SK-N-SH (cell line): ENCODE data around the gene DUSP10. TPM values are rescaled to one million over a fixed set of nuclear protein-coding genes. Genes with fewer than 3 reads are reported as not detected.

Source experiments
- CTCF ChIA-PET: fragments of 300-600, 350-600 bp; formaldehyde crosslinking; extraction: SDS; loops from one replicate; lab custom pipeline; 2021; lab: Yijun Ruan, JAX
- POLR2A ChIA-PET: fragments of 350-600 bp; sonication (Branson Sonifier 250); formaldehyde crosslinking; extraction: SDS; loops from one replicate; lab custom pipeline; 2020; ENCODE audit warnings: antibody characterized with exemption, inconsistent platforms; lab: Yijun Ruan, JAX
- DNase-seq: peaks from one replicate; pipeline ENCODE4 v3.0.0; 2012
- H2AFZ ChIP-seq: fragments of 200-600 bp; sonication (generic); 2 replicates; pipeline ENCODE4 v1.8.1; 2016; ENCODE audit warnings: antibody characterized with exemption, mild to moderate bottlenecking, low read depth
- H3F3A ChIP-seq: fragments of 200-600 bp; sonication (generic); replicated peaks from 2 replicates; pipeline ENCODE3; 2016; ENCODE audit warnings: antibody characterized with exemption, mild to moderate bottlenecking; ENCODE audit not compliant: insufficient read depth
- H3K27ac ChIP-seq, 2 experiments: fragments of 200-500 bp in 1 of 2; fragments of 200-600 bp in 1 of 2; sonication (Bioruptor generic) in 1 of 2; sonication (generic), shearing (Covaris generic) in 1 of 2; 2 replicates each; pipeline versions ENCODE4 v1.5.1 to v1.6.1; 2014 to 2016; ENCODE audit warnings: low read depth in 2 of 2, inconsistent platforms in 1 of 2, low read length in 1 of 2, mild to moderate bottlenecking in 1 of 2, mixed read lengths in 1 of 2
- H3K27me3 ChIP-seq: fragments of 200-600 bp; sonication (generic), shearing (Covaris generic); 2 replicates; pipeline ENCODE4 v1.6.1; 2016; ENCODE audit warnings: mixed run types; ENCODE audit not compliant: insufficient read depth
- H3K36me3 ChIP-seq, 2 experiments: fragments of 200-500 bp in 1 of 2; fragments of 200-600 bp in 1 of 2; sonication (Bioruptor generic) in 1 of 2; sonication (generic) in 1 of 2; replicated peaks in 1 of 2; 2 replicates each; pipeline versions ENCODE3 to v1.5.1; 2014 to 2016; ENCODE audit warnings: low read length in 1 of 2, mild to moderate bottlenecking in 1 of 2; ENCODE audit not compliant: insufficient read depth in 2 of 2, control insufficient read depth in 1 of 2
- H3K4me1 ChIP-seq, 2 experiments: fragments of 200-500 bp in 1 of 2; fragments of 200-600 bp in 1 of 2; sonication (Bioruptor generic) in 1 of 2; sonication (generic), shearing (Covaris generic) in 1 of 2; 2 replicates each; pipeline versions ENCODE4 v1.5.1 to v1.6.1; 2014 to 2016; ENCODE audit warnings: low read depth in 1 of 2, low read length in 1 of 2, mixed run types in 1 of 2; ENCODE audit not compliant: insufficient read depth in 2 of 2, control insufficient read depth in 1 of 2
- H3K4me2 ChIP-seq: fragments of 200-600 bp; sonication (generic), shearing (Covaris generic); 2 replicates; pipeline ENCODE4 v1.6.1; 2017; ENCODE audit warnings: mixed run types
- H3K4me3 ChIP-seq, 2 experiments: fragments of 200-500 bp in 1 of 2; fragments of 200-600 bp in 1 of 2; sonication (Bioruptor generic) in 1 of 2; sonication (generic), shearing (Covaris generic) in 1 of 2; 2 replicates each; pipeline versions ENCODE4 v1.5.1 to v1.8.1; 2014 to 2016; ENCODE audit warnings: low read depth in 2 of 2, inconsistent platforms in 1 of 2, low read length in 1 of 2, mild to moderate bottlenecking in 1 of 2, mixed read lengths in 1 of 2, moderate library complexity in 1 of 2
- H3K79me2 ChIP-seq: fragments of 200-600 bp; sonication (generic); 2 replicates; pipeline ENCODE4 v1.8.1; 2017; ENCODE audit warnings: mild to moderate bottlenecking; ENCODE audit not compliant: insufficient read depth
- H3K9ac ChIP-seq: fragments of 200-600 bp; sonication (generic); 2 replicates; pipeline ENCODE4 v1.6.1; 2017; ENCODE audit warnings: mixed run types
- H3K9me2 ChIP-seq: fragments of 200-600 bp; sonication (generic); 2 replicates; pipeline ENCODE4 v1.6.1; 2017; ENCODE audit warnings: mixed run types
- H3K9me3 ChIP-seq: fragments of 200-600 bp; sonication (generic); 2 replicates; pipeline ENCODE4 v1.6.1; 2017; ENCODE audit warnings: mixed run types, mild to moderate bottlenecking, moderate library complexity
- H4K20me1 ChIP-seq: fragments of 200-600 bp; sonication (generic); 2 replicates; pipeline ENCODE4 v1.6.1; 2017; ENCODE audit warnings: mild to moderate bottlenecking, mixed run types; ENCODE audit not compliant: insufficient read depth
- ELF1 ChIP-seq: IDR thresholded peaks from 2 replicates; pipeline ENCODE4 v1.4.0; 2012
- EP300 ChIP-seq, 2 experiments: IDR thresholded peaks; 2 replicates each; pipeline versions ENCODE4 v1.4.0 to v1.6.1; 2012; ENCODE audit warnings: borderline replicate concordance in 1 of 2, low read depth in 1 of 2, low read length in 1 of 2
- GABPA ChIP-seq: IDR thresholded peaks from 2 replicates; pipeline ENCODE4 v1.4.0; 2012; ENCODE audit warnings: low read depth, mild to moderate bottlenecking
- PBX3 ChIP-seq: IDR thresholded peaks from 2 replicates; pipeline ENCODE4; 2012
- SIN3A ChIP-seq: IDR thresholded peaks from 2 replicates; pipeline ENCODE4 v1.6.1; 2012; ENCODE audit warnings: low read depth, mild to moderate bottlenecking, low read length, moderate library complexity, borderline replicate concordance
- TAF1 ChIP-seq: IDR thresholded peaks from 2 replicates; pipeline ENCODE4 v1.6.1; 2012; ENCODE audit warnings: low read depth, mild to moderate bottlenecking, low read length, moderate library complexity, borderline replicate concordance
- USF1 ChIP-seq: IDR thresholded peaks from 2 replicates; pipeline ENCODE4 v1.4.0; 2012; ENCODE audit warnings: low read depth, borderline replicate concordance
- YY1 ChIP-seq: IDR thresholded peaks from 2 replicates; pipeline ENCODE4 v1.4.0; 2012; ENCODE audit warnings: low read depth, mild to moderate bottlenecking
- ZBTB33 ChIP-seq: IDR thresholded peaks from 2 replicates; pipeline ENCODE4 v1.4.0; 2012; ENCODE audit warnings: low read depth, borderline replicate concordance
- WGBS: methylation state at CpG from one replicate; pipeline ENCODE4 v1.1.6; 2017; ENCODE audit warnings: low lambda C conversion rate; 5-methylcytosine and 5-hydroxymethylcytosine counted together
- polyA plus RNA-seq, 3 experiments: library from polyadenylated mRNA; depleted of rRNA; stranded (reverse); fragments of >200 nt; gene quantifications; 2 replicates each; pipeline ENCODE4 v1.2.3, GENCODE V29; 2012

Gene DUSP10
- polyA plus RNA-seq, 1 of the 3 experiments (the other 2 are of a cell fraction): 6.4 TPM

- TF ChIP-seq USF1 (no peak), GABPA (no peak), EP300 (IDR thresholded peaks at IDR 0.05; ENCODE audit: borderline replicate concordance in 1 of 2, low read depth in 1 of 2, low read length in 1 of 2) (no peak), TAF1 (no peak)
Observed at GRCh38 chr1:221782477-221782876, 40.6 kb upstream of the DUSP10 start (continued).

- no peaks in the 10 kb centered on the region for H3F3A ChIP-seq
- no peaks in the 10 kb centered on the region for H3K79me2 ChIP-seq
- no peak overlapping the region for H3K4me2 ChIP-seq
- H4K20me1 ChIP-seq: no peaks in the 10 kb centered on the region
- no peak overlapping the region for H2AFZ ChIP-seq
- TF ChIP-seq PBX3: no peak
- TF ChIP-seq YY1: no peak
- TF ChIP-seq ELF1: no peak
- TF ChIP-seq TAF1: no peak
- TF ChIP-seq ZBTB33: no peak
- TF ChIP-seq USF1: no peak
- TF ChIP-seq SIN3A: no peak
- H3K36me3 ChIP-seq: no peaks in the 10 kb centered on the region
- no peak overlapping the region for H3K4me3 ChIP-seq
- WGBS: 71% methylated on average over 7 of the region's 7 CpGs
- no peak overlapping the region for H3K27ac ChIP-seq
- ChIA-PET POLR2A (no interaction called here), CTCF (interaction anchor here (1.6 kb wide), 1 partner anchor 8 kb away, joined by 3 read pairs; no protein-coding TSS in a partner anchor)
- H3K4me1 ChIP-seq: no peaks in the 10 kb centered on the region
- H3K27me3 ChIP-seq: no peaks in the 10 kb centered on the region
- H3K9ac ChIP-seq: no peak overlapping the region
- H3K9me3 ChIP-seq: no peaks in the 10 kb centered on the region
- H3K9me2 ChIP-seq: no peaks in the 10 kb centered on the region
- DNase-seq: no peak
Observed at GRCh38 chr1:221781102-221781755, 39.3 kb upstream of the DUSP10 start.
